NCI-H524 (cell line): Measurements from ENCODE around the gene ASAP2.

Experiments
- DNase-seq, 2 experiments: peaks; one replicate each; lab custom pipeline; 2025; lab: John Stamatoyannopoulos, UW

ASAP2 gene

DNA sequence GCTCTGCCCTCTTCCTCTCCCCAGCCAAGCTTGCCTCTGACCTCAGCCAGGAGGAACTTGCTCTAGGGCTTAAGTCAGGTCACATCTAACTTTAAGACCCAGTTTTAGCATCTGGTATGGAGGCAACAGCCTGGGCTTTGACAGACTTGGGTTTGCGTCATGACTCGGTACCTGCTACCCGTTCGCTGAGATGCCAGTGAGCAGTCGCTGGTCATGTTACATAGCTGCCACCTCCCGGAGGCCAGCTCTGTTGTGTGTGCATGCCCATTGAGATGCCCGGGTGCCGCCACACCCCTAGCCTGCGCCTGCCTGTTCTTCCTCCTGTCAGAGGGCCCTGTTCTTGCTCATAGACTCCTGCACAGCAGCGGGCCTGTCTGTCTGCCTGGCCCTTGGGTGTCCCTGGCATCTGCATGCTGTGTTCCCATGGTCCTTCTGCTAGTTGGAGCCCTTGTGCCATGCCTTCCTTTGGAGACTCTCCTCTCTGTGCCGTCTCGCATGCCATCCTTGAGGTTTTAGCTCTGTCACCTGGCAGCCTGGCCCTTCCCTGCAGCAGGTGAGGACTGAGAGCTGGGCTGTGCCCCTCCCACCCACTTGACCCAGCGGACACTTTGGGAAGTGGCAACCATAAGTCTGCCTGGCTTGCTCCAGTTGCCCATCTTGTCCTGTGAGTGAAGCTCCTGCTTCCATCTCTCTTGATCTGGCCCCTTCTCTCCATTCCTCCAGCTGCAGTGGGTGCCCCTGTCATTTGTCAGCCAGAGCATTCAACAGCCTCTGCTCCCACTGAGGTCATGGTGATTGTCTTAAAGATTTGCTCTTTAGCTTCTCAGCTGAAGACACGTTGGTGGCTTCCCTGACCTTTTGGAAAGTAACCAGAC, 24.9 kb downstream of the ASAP2 start:
- no peak for DNase-seq

DNA sequence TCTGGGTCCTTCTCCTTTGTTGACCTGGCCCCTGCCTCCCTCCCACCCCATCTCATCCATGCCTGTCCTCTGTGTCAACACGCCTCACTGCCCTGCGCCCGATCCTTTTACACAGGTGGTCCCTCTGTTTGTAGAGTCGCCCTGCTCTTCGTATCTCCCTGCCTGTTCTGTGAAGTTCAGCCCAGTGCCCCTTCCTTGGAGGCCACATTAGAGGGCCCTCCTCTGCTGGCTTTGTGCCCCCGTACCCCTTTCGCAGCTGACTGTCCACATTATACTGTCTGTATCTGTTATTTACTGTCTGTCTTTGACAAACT, 25.5 kb downstream of the ASAP2 start:
- no peak for DNase-seq

DNA sequence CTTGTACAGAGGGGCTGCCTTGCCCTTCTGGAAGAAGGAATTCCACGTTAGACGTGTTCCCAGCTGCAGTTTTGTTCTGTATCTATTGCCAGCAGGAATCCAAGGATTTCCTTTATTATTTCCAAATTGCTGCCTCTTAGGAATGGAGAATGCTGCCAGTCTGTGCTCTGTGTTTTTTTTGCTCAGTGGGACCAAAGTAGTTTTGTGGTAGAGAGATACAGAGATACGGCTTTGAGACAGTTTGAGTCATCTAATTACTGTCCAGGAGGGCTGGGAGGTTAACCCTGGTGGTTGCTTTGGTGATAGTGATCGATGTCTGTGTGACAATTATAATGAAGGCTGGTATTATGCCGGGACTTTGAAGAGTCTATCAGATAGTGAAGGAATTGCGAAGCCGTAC, 26.3 kb downstream of the ASAP2 start:
- DNase-seq, result no peak

DNA sequence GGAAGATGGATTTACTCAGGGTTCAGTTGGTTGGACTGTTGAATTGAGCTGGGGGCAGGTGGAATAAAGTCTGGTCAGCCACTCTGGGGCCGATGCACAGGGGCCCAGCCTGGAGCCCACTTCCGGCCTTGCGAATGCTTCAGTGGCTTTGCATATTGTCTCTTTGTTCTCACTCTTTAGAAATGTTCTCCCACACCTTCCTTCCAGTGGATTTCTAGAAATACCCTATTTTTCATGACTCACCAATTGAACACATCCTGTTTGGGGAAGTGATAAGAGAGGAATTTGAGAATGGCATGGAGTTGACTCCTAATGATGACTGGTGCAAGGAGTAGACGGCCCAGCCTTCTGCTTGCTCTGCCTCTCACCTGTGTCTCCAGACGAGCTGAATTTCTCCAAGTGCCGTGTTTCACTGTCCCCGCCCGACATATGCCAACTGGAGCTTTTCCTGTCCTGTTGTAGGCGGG, 28.1 kb downstream of the ASAP2 start:
- DNase-seq, result peak in 1 of 2 experiments; percentile 19

DNA sequence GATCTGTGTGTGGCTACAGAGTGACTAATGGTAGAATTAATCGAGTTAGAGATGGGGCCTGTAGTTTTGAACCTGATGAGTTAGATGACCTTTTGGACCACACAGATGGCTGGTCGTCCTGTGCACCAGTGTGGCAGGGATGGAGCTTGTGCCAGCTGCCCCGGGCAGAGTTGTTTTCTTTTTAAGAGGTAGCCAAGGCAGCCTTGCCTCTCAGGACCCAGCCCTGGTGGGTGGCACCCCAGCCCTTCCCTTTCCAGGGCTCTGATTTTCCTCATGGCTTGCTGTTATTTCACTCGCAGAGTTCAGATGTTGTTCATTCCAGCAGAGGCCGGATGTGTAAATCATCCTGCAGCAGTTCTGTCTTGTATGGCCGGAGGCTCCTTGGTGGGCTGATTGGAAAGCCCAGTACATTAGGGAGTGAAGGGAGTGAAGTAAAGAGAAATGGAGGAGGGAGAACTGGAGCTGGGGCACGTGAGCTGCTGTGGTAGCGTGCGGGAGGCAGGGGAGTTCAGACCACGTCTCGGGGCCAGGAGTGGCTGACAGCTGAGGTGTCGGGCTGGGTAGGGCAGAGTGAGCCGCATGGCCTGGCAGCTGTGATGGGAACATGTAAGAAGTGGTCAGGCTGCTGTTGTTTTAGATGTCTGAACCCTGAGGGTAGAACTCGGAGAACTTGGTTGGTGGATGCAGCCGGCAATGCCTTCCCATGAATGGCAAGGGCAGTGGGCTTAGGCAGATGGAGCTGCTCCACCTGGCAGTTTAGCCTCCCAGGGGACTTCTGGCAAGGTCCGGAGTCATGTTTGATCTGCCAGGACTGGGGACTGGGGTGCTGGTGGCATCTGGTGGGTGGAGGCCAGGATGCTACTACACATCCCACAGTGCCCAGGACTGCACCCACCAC, 28.8 kb downstream of the ASAP2 start:
- DNase-seq, result peak in 1 of 2 experiments; percentile 55

DNA sequence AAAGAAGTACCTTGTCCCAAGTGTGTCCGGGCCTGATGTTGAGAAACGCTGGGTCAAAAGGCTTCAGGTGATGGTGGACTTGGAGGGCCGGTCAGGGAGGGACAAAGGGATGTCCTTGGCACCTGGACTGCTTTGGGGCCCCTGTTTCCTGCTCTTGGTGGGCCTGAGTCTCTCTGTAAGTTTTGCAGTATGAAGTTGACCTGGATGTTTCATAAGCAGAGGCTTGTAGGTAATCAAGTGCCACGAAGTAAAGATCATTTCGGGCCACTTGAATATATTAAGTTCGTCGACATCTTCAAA, 29.4 kb downstream of the ASAP2 start:
- DNase-seq, result peak in 1 of 2 experiments; percentile 33

DNA sequence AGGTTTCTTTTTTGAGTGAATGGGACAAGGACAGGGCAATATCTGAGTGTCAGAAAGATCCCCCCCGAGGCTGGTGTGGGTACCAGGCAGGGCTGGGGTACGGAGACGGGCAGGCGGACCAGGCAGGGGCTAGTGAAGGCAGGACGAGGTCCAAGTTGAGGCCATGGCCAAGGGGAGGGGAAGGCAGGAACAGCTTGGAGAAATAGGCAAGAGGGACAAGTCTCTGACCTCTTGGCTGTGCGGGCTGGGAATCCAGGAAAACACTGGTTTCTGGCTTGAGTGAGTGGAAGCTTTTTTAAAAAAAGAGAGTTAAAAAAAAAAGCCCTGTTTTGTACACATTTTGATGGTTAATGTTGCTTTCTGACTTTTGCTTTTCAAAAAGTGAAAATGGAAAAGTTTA, 30.3 kb downstream of the ASAP2 start:
- no peak for DNase-seq

DNA sequence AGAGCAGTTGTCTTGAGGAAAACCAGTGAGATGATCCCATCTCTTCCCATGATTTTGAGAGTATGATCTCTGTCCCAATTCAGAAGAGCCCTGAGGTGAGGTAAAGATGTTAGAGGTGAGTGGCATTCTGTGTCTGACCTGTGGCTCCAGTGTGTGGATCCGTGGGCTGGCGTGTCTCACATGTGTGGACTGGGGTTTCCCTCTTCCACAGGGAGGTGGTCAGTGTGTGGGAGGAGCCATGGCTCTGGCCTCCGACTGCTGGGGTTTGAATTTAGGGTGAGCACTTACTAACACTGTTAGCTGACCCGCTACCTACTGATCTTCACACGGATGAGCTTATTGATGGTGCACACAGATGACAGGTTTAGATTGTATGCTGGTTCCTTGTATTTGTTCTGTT, 31.2 kb downstream of the ASAP2 start:
- DNase-seq, result no peak

DNA sequence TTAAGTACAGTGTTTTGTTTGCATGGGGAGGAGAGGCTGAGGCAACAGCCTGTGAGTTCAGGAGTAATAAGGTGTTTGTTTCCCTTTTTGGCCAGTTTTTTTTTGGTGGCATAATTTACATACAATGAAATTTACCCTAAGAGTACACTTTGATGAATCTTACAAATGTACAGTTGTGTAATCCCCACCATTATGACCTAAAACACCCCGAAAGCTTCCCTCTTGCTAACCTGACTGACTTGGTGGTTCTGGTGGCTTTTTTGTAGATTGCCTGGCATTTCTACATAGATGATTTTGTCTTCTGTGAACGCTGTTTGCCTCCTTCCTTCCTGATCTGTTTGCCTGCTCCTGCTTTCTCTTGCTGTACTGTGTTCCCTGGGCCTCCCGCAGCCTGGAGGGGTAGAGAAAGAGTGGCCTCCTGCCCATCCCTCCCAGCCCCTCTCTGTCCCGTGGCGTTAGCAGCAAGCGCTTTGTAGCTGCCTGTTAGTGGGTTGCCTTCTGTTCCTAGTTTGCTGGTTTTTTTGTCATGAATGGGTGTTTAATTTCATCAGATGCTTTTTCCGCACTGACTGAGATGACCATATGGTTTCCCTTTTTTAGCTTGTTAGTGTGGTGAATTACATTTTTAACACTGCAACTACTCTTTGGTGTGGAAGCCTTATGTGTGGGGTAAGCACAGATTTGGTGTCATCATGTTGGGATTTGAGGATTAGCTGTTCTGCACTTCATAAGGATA, 32.1 kb downstream of the ASAP2 start:
- peak; percentile 90 to 98 for DNase-seq

DNA sequence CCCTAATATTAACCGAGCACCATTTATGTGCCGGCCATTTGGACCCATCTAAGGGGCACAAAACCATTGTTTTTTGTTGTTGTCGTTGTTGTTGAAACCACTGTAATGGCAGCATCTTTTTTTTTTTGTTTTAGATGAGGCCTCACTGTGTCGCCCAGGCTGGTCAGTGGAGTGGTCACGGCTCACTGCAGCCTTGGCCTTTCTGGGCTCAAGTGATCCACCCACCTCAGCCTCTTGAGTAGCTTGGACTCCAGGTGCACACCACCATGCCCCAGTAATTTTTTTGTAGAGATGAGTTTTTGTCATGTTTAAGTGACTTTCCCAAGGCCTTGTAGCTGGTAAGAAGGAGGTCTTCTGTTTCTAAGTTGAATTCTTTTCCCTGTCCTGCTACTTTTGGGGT, 33.0 kb downstream of the ASAP2 start:
- DNase-seq, result no peak

DNA sequence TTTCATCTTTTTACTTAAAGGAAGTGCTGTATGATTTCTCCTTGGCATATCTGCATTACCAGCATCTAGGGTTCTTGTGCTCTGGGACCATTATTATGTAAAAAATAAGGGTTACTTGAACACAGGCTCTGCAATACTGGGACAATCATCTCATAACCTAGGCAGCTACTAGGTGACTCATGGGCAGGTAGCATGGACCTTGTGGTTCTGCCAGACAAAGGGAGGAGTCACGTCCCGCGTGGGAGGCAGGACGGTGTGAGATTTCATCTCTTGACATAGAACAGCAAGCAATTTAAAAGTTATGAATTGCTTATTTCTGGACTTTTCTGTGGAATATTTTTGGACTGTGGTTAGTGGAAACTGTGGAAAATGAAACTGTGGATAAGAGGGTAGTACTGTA, 34.1 kb downstream of the ASAP2 start:
- DNase-seq, result no peak

DNA sequence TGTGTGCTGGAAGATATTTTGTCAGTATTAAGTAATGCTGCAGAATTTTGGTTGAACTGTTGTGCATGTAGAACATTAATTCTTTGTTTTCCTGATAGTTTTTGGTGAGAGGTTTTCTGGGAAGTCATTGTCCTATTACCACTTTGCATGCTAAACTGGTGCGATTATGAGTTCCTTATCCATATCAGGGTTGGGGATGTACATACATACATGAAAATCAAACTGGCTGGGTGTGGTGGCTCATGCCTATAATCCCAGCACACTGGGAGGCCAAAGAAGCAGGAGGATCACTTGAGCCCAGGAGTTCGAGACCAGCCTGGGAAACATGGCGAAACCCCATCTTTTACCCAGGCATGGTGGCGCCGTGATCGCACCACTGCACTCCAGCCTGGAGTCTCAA, 34.6 kb downstream of the ASAP2 start:
- no peak for DNase-seq

DNA sequence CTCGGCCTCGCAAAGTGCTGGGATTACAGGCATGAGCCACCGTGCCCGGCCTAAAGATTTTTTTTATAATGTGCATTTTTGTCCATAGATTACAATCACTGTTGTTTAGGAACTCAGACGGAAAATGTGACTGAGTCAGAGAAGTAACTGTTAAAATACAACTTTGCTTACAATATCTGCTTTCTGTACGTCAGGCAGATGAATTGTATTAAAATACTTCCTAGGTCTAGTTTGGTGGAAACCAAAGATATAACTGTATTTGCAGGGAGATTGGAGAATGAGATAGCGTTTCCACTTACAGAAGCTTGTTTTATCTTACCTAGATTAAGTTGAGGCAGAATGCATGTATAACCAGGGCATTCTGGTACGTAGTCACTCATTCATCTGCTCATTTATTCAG, 36.7 kb downstream of the ASAP2 start:
- no peak for DNase-seq

DNA sequence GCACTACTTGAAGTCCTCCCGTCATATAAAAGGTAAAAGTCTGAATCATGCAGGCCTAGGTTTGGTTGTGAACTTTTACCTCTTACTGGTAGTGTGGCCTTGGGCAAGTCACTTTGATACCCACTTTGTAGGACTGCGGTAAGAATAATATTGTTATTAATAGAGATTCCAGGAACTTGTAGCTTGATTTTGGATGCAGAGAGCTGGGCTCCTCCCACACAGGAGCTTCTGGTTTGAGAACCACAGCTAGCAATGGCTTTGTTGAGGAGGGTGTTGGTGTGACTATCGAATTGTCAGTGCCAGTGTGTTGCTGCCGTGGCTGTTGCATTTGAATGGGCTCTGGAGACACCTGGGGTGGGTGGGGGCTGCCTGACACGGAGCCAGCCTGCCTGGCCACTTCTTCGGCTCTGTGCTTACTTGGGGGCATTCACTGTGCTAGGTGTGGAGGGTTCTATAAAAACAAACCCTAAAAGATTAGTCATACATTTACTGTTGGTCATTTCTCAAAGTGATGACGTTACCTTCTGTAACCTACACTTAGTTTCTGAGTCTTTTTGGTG, 38.5 kb downstream of the ASAP2 start:
- no peak for DNase-seq

DNA sequence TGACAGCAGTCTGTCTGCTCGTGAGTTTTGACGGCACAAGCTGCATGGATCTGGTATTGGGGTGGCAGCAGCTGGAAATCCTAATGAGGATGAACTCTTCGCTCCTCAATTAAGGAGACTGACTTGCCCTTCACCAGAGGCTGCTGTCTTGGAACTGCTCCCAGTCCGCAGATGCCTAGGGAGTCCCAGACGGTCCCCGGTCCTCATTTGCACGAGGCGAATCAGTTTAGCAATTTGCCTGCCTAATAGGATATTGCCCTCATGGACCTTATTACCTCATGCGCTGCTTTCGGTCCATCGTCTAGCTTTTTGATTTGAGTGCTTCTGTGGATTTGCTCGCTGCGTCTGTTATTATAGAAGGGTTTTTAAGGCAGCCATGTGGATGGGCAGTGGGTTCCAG, 40.6 kb downstream of the ASAP2 start:
- DNase-seq, result peak; percentile 96 to 98

DNA sequence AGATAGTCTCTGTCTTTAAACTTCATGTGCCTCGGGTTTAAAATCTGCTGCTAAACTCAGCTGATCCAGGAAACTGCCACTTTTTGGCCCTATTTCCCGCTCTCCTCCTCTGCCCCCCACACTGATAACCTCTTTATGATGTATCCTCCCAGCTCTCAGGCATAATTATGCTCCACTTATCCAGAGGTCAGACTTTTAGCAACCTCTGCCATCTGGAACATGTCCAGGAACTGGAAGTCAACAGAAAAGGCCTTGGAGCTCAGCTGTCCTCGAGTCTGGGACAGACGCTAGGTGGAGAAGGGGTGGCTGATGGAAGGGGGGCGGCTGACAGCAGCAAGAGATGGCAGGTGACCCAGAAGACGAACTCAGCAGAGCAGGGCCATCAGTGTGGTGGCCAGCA, 41.2 kb downstream of the ASAP2 start:
- DNase-seq, result peak; percentile 91 to 92

DNA sequence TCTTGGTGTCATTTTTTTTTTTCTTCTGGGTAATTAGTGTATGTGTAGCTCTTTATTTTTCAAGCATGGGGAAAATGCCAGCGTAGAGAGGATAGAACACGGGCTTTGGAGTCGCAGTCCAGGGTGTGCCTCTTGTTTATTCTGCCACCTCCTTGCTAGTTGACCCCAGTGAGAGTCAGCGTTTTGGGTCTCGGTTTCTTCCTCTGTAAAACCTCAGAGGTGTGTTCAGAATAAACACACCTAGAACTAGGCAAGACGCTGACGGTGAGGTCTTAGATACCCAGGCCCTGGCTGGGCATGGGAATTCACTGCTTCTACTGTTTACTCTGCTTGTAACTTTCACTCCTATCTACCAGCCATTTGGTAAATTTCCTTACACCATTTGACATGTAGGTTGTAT, 41.8 kb downstream of the ASAP2 start:
- no peak for DNase-seq

DNA sequence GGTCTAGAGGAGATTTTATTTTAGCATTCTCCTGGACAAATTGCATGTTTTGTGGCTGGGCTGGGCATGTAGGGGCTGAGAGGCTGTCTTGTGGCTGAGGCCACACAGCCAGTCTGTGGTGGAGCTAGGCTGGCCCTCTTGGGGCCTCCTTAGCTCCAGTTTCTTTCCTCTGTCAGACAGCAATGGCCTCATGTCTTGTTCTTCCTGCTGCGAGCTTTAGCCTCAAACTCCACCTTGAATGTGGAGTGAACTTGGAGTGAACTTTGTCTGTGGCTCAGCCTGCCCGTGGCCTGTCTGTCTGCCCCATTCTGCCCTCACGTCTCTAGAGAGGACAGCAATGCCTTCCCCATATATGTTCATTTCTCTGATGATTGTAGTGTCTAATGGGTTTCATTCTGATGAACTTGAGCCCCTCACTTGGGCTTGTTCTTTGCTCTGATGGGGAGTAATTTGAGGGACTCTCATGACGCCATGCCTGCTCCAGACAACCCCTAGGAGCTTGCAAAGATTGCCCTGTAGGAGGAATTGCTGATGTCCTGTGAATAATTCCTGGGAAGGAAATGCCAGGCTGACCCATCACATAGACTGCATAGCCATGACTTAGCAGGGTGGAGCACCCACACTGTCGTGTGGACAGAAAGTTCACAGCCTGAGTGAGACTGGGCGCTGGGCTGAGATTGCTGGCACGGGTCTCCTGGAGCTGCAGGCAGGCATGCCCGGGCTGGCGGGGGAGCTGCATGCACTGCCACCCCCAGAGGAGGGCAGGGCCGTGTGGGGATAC, 42.6 kb downstream of the ASAP2 start:
- DNase-seq, result no peak

DNA sequence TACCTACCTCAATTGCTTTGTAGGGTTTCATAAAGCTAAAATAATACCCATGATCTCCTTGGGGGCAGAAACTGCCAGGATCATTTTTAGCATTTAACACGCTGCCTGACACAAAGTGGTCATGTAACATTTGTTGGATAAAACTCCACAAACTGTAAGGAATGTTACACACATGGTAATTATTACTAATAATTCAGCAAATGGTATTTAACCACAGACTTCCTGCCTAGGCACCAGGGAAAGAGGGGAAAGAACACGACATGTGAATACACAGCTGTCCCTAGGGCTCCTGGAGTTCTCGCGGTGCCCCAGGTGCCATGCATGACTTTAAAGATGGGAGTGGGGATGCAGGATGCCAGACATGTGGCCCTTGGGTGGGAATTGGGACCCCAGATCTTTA, 43.5 kb downstream of the ASAP2 start:
- DNase-seq, result no peak

DNA sequence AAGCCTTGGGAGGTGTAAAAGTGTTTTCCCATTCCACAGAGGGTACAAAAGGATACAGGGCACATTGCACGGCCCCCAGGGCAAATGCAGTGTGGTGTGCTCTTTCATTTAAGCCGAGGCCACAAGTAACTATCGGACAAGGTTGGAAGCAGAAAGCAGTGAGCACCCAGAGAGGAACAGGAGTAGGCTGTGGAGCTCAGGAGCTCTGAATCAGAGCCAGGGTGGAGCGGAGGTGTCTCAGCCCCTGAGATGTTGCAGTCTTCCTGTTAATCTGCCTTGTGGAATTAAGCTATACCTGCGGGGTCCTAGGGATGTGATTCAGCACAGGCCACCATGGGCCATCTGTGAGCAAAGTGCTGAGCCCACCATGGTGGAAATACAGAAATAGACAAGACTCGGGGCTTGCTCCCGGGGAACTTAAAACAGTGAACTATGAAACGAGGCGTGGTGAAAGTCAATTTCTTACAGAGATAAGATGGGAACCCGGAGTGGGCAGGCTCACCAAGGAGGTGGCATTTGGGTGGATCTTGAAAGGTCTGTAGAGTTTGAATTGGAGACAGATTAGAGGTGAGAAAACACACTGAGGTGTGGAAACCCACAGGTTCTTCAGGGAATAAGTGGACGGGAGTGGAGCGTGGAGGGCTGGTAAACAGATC, 44.0 kb downstream of the ASAP2 start:
- no peak for DNase-seq
